Osteocyte (in vitro differentiated cells): ENCODE data around the gene DMXL2. TPM values are rescaled to one million over a fixed set of nuclear protein-coding genes. Genes with fewer than 3 reads are reported as not detected.
A peak's percentile ranks its signal among the peaks of the same experiment; 100 is the strongest.

Source experiments
- DNase-seq: peaks from one replicate; pipeline ENCODE4 v3.0.0; 2021; ENCODE audit warnings: mixed read lengths; ENCODE audit not compliant: unreplicated experiment; ENCODE audit errors: extremely low spot score
- H3K27ac Mint-ChIP-seq: one replicate; pipeline ENCODE4 v1.8.0; 2021; ENCODE audit warnings: mild to moderate bottlenecking, mixed read lengths; ENCODE audit not compliant: unreplicated experiment
- H3K27me3 Mint-ChIP-seq: one replicate; pipeline ENCODE4 v1.8.0; 2021; ENCODE audit warnings: mixed read lengths; ENCODE audit not compliant: unreplicated experiment
- H3K36me3 Mint-ChIP-seq: one replicate; pipeline ENCODE4 v1.8.0; 2021; ENCODE audit warnings: mixed read lengths; ENCODE audit not compliant: unreplicated experiment
- H3K4me1 Mint-ChIP-seq: one replicate; pipeline ENCODE4 v1.8.0; 2021; ENCODE audit warnings: mixed read lengths; ENCODE audit not compliant: unreplicated experiment
- H3K4me3 Mint-ChIP-seq: one replicate; pipeline ENCODE4 v1.8.0; 2021; ENCODE audit warnings: mild to moderate bottlenecking, moderate library complexity, mixed read lengths; ENCODE audit not compliant: unreplicated experiment
- H3K9me3 Mint-ChIP-seq: one replicate; pipeline ENCODE4 v1.8.0; 2021; ENCODE audit warnings: mixed read lengths; ENCODE audit not compliant: unreplicated experiment
- total RNA-seq: library from RNA; stranded (reverse); gene quantifications from 2 replicates; pipeline ENCODE4 v1.2.1, GENCODE V29; 2021
- TF ChIP-seq, protein P1 (sequence below): fragments of 200-600 bp; sonication (generic); IDR thresholded peaks from 2 replicates; pipeline ENCODE4 v1.5.0; 2021; ENCODE audit warnings: antibody characterized with exemption, mild to moderate bottlenecking, moderate library complexity

DMXL2 gene
- total RNA-seq, 1 donor from 2014 or later, result 27.4 TPM

DNA sequence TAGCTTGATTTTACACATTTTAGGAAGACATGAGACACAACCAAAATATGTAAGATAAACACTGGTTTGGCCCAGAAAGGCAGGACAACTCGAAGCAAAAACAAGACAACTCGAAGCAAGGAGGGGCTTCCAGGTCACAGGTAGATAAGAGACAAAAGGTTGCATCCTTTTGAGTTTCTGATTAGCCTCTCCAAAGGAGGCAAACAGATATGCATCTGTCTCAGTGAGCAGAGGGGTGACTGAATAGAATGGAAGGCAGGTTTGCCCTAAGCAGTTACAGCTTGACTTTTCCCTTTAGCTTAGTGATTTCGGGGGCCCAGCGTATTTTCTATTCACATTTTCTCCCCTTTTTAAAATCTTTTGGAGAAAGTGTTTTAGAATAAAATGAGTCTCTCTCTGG is 206.4 kb downstream of the DMXL2 start:
- Mint-ChIP-seq H3K27ac (no peak overlapping the region), H3K4me3 (no peak overlapping the region), H3K4me1 (no peaks in the 10 kb centered on the region), H3K27me3 (peaks cover 19% of the 10 kb centered on the region), H3K9me3 (no peaks in the 10 kb centered on the region), H3K36me3 (no peaks in the 10 kb centered on the region)
- DNase-seq, result no peak
- TF ChIP-seq, protein P1, sequence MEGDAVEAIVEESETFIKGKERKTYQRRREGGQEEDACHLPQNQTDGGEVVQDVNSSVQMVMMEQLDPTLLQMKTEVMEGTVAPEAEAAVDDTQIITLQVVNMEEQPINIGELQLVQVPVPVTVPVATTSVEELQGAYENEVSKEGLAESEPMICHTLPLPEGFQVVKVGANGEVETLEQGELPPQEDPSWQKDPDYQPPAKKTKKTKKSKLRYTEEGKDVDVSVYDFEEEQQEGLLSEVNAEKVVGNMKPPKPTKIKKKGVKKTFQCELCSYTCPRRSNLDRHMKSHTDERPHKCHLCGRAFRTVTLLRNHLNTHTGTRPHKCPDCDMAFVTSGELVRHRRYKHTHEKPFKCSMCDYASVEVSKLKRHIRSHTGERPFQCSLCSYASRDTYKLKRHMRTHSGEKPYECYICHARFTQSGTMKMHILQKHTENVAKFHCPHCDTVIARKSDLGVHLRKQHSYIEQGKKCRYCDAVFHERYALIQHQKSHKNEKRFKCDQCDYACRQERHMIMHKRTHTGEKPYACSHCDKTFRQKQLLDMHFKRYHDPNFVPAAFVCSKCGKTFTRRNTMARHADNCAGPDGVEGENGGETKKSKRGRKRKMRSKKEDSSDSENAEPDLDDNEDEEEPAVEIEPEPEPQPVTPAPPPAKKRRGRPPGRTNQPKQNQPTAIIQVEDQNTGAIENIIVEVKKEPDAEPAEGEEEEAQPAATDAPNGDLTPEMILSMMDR, result no peak

DNA sequence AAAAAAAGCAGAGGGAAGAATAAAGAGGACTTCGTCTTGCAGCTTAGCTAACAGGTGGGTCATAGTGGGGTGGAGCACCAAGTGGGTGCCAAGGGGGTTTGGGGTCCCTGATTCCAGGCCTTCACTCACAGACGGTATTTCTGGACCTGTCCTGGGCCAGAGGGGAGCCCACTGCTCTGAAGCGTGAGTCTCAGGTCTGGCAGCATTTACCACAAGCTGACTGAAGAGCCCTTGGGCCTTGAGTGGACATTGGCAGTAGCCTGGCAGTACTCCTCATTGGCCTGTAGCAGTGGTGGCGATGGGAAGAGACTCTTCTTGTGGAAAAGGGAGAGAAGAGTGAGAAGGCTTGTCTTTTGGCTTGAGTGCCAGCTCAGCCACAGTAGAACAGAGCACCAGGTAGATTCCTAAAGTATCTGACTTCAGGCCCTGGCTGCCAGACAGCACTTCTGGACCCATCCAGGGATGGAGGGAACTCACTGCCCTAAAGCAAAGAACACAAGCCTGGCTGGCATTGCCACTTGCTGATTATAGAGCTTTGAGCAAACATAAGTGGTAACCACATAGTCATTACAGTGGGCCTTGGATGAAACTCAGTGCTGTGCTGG is 208.2 kb downstream of the DMXL2 start:
- H3K9me3 Mint-ChIP-seq, result no peaks in the 10 kb centered on the region
- TF ChIP-seq, protein P1, result no peak
- H3K27me3 Mint-ChIP-seq, result peaks cover 32% of the 10 kb centered on the region
- no peak overlapping the region for H3K27ac Mint-ChIP-seq
- H3K36me3 Mint-ChIP-seq, result no peaks in the 10 kb centered on the region
- H3K4me3 Mint-ChIP-seq, result no peak overlapping the region
- H3K4me1 Mint-ChIP-seq, result no peaks in the 10 kb centered on the region
- DNase-seq, result no peak

- Mint-ChIP-seq H3K36me3 (no peaks in the 10 kb centered on the region), H3K9me3 (no peaks in the 10 kb centered on the region), H3K27me3 (peaks cover 68% of the 10 kb centered on the region), H3K4me3 (no peak overlapping the region), H3K4me1 (no peaks in the 10 kb centered on the region), H3K27ac (no peak overlapping the region)
- TF ChIP-seq, protein P1, result no peak
- peak; percentile 36 for DNase-seq
Measured at GRCh38 chr15:51405693-51406523, 216.7 kb downstream of the DMXL2 start.

DNA sequence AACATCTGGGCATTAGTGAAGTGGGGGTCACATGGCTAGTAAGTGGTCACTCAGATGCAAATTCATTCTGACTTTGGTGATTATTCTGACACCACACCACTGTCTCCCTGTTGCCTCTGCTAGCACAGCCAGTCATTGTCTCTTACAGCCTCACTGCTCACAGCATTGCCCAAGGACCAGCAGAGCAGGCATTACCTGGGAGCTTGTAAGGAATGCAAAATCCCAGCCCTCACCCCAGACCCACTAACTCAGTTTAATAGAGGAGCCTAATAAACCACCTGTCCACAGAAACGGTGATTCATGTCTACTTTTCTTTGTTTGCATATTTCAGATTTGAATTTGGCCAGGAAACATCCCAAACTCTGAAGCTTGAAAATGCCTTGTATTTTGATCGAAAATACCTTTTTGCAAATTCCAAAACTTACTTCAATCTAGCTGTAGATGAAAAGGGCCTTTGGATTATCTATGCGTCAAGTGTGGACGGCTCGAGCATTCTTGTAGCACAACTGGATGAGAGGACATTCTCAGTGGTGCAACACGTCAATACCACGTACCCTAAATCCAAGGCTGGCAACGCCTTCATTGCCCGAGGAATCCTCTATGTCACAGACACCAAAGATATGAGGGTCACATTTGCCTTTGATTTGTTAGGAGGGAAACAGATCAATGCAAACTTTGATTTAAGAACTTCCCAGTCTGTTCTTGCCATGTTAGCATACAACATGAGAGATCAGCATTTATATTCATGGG is 218.4 kb downstream of the DMXL2 start:
- Mint-ChIP-seq H3K27me3 (peaks cover 71% of the 10 kb centered on the region), H3K4me3 (no peak overlapping the region), H3K9me3 (no peaks in the 10 kb centered on the region), H3K36me3 (no peaks in the 10 kb centered on the region), H3K4me1 (no peaks in the 10 kb centered on the region), H3K27ac (no peak overlapping the region)
- TF ChIP-seq, protein P1, result no peak
- DNase-seq, result peak; percentile 21
